ENCODE measurements around the gene VASP. TPM values are rescaled to one million over a fixed set of nuclear protein-coding genes. Genes with fewer than 3 reads are reported as not detected.
A peak's percentile ranks its signal among the peaks of the same experiment; 100 is the strongest.

VASP gene
- total and polyA plus RNA-seq, 9 of the 15 experiments (the other 6 are each of a cell fraction or from before 2014, with no cell fraction given), result 16.7 to 261 (median 112) TPM

- TF ChIP-seq, protein P1, sequence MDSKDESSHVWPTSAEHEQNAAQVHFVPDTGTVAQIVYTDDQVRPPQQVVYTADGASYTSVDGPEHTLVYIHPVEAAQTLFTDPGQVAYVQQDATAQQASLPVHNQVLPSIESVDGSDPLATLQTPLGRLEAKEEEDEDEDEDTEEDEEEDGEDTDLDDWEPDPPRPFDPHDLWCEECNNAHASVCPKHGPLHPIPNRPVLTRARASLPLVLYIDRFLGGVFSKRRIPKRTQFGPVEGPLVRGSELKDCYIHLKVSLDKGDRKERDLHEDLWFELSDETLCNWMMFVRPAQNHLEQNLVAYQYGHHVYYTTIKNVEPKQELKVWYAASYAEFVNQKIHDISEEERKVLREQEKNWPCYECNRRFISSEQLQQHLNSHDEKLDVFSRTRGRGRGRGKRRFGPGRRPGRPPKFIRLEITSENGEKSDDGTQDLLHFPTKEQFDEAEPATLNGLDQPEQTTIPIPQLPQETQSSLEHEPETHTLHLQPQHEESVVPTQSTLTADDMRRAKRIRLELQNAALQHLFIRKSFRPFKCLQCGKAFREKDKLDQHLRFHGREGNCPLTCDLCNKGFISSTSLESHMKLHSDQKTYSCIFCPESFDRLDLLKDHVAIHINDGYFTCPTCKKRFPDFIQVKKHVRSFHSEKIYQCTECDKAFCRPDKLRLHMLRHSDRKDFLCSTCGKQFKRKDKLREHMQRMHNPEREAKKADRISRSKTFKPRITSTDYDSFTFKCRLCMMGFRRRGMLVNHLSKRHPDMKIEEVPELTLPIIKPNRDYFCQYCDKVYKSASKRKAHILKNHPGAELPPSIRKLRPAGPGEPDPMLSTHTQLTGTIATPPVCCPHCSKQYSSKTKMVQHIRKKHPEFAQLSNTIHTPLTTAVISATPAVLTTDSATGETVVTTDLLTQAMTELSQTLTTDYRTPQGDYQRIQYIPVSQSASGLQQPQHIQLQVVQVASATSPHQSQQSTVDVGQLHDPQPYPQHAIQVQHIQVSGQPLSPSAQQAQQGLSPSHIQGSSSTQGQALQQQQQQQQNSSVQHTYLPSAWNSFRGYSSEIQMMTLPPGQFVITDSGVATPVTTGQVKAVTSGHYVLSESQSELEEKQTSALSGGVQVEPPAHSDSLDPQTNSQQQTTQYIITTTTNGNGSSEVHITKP (IDR thresholded peaks at IDR 0.05; ENCODE audit: partially characterized antibody), result no peak
- TF ChIP-seq ELK3 (CRISPR knock-in tag; IDR thresholded peaks at IDR 0.05), result no peak
- TF ChIP-seq TRIM24 (IDR thresholded peaks at IDR 0.05), result no peak
- no peak for TF ChIP-seq ARID2 (IDR thresholded peaks at IDR 0.05)
- no peak for TF ChIP-seq NFIC (IDR thresholded peaks at IDR 0.05)
- TF ChIP-seq PTBP1 (IDR thresholded peaks at IDR 0.05; ENCODE audit: low read depth, low read length), result peak; percentile 79; the same call in 1 of the 2 replicates
- TF ChIP-seq CBX2 (IDR thresholded peaks at IDR 0.05; ENCODE audit: insufficient read depth, low read length, poor library complexity, severe bottlenecking), result no peak
- TF ChIP-seq, protein P2, sequence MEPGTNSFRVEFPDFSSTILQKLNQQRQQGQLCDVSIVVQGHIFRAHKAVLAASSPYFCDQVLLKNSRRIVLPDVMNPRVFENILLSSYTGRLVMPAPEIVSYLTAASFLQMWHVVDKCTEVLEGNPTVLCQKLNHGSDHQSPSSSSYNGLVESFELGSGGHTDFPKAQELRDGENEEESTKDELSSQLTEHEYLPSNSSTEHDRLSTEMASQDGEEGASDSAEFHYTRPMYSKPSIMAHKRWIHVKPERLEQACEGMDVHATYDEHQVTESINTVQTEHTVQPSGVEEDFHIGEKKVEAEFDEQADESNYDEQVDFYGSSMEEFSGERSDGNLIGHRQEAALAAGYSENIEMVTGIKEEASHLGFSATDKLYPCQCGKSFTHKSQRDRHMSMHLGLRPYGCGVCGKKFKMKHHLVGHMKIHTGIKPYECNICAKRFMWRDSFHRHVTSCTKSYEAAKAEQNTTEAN (CRISPR knock-in tag; IDR thresholded peaks at IDR 0.05), result no peak
- no peak for TF ChIP-seq RBM39 (optimal IDR thresholded peaks at IDR 0.05; ENCODE audit: low read depth, low read length)
- TF ChIP-seq HDGF (IDR thresholded peaks at IDR 0.05), result no peak
- TF ChIP-seq PHF21A (IDR thresholded peaks at IDR 0.05; ENCODE audit: borderline replicate concordance, low read depth), result no peak
- no peak for TF ChIP-seq CTBP1 (IDR thresholded peaks at IDR 0.05; ENCODE audit: borderline replicate concordance)
- TF ChIP-seq SMAD1 (IDR thresholded peaks at IDR 0.05; ENCODE audit: low read depth, low read length, partially characterized antibody), result no peak
- TF ChIP-seq ZKSCAN8 (CRISPR knock-in tag; IDR thresholded peaks at IDR 0.05), result no peak
- TF ChIP-seq XRCC4 (IDR thresholded peaks at IDR 0.05; ENCODE audit: extremely low read depth, insufficient read depth, insufficient read length), result no peak
Measured at GRCh38 chr19:45457776-45458175, 49.5 kb upstream of the VASP start (continued).

All from K562 (cell line).